ENCODE data around the gene FAAP20. TPM values are rescaled to one million over a fixed set of nuclear protein-coding genes. Genes with fewer than 3 reads are reported as not detected.

Gene FAAP20
- total and polyA plus RNA-seq, 2 of the 8 experiments (the other 6 are each of a cell fraction or from before 2014, with no cell fraction given) = 58.4 to 99.8 TPM

DNA sequence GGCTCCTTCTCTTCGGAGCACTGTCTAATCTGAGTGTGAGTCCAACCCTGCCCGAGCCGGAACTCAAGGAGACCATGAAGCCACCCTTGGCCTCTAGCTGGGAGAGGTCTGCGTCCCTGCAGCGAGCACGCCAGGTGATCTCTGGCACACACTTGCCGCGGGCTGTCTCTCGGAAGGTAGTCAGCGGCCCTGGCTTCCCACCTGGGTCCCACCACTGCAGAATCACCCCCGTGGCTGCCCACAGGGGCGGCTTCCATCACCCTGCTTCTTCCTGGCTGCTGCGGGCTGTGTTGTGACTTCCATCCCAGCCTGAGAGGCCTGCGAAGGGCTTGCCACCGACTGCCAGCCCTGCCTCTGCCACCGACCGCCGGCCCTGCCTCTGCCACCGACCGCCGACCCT is 17.0 kb downstream of the FAAP20 start (continued):
- TF ChIP-seq, protein P1, sequence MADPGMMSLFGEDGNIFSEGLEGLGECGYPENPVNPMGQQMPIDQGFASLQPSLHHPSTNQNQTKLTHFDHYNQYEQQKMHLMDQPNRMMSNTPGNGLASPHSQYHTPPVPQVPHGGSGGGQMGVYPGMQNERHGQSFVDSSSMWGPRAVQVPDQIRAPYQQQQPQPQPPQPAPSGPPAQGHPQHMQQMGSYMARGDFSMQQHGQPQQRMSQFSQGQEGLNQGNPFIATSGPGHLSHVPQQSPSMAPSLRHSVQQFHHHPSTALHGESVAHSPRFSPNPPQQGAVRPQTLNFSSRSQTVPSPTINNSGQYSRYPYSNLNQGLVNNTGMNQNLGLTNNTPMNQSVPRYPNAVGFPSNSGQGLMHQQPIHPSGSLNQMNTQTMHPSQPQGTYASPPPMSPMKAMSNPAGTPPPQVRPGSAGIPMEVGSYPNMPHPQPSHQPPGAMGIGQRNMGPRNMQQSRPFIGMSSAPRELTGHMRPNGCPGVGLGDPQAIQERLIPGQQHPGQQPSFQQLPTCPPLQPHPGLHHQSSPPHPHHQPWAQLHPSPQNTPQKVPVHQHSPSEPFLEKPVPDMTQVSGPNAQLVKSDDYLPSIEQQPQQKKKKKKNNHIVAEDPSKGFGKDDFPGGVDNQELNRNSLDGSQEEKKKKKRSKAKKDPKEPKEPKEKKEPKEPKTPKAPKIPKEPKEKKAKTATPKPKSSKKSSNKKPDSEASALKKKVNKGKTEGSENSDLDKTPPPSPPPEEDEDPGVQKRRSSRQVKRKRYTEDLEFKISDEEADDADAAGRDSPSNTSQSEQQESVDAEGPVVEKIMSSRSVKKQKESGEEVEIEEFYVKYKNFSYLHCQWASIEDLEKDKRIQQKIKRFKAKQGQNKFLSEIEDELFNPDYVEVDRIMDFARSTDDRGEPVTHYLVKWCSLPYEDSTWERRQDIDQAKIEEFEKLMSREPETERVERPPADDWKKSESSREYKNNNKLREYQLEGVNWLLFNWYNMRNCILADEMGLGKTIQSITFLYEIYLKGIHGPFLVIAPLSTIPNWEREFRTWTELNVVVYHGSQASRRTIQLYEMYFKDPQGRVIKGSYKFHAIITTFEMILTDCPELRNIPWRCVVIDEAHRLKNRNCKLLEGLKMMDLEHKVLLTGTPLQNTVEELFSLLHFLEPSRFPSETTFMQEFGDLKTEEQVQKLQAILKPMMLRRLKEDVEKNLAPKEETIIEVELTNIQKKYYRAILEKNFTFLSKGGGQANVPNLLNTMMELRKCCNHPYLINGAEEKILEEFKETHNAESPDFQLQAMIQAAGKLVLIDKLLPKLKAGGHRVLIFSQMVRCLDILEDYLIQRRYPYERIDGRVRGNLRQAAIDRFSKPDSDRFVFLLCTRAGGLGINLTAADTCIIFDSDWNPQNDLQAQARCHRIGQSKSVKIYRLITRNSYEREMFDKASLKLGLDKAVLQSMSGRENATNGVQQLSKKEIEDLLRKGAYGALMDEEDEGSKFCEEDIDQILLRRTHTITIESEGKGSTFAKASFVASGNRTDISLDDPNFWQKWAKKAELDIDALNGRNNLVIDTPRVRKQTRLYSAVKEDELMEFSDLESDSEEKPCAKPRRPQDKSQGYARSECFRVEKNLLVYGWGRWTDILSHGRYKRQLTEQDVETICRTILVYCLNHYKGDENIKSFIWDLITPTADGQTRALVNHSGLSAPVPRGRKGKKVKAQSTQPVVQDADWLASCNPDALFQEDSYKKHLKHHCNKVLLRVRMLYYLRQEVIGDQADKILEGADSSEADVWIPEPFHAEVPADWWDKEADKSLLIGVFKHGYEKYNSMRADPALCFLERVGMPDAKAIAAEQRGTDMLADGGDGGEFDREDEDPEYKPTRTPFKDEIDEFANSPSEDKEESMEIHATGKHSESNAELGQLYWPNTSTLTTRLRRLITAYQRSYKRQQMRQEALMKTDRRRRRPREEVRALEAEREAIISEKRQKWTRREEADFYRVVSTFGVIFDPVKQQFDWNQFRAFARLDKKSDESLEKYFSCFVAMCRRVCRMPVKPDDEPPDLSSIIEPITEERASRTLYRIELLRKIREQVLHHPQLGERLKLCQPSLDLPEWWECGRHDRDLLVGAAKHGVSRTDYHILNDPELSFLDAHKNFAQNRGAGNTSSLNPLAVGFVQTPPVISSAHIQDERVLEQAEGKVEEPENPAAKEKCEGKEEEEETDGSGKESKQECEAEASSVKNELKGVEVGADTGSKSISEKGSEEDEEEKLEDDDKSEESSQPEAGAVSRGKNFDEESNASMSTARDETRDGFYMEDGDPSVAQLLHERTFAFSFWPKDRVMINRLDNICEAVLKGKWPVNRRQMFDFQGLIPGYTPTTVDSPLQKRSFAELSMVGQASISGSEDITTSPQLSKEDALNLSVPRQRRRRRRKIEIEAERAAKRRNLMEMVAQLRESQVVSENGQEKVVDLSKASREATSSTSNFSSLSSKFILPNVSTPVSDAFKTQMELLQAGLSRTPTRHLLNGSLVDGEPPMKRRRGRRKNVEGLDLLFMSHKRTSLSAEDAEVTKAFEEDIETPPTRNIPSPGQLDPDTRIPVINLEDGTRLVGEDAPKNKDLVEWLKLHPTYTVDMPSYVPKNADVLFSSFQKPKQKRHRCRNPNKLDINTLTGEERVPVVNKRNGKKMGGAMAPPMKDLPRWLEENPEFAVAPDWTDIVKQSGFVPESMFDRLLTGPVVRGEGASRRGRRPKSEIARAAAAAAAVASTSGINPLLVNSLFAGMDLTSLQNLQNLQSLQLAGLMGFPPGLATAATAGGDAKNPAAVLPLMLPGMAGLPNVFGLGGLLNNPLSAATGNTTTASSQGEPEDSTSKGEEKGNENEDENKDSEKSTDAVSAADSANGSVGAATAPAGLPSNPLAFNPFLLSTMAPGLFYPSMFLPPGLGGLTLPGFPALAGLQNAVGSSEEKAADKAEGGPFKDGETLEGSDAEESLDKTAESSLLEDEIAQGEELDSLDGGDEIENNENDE (IDR thresholded peaks at IDR 0.05; ENCODE audit: insufficient replicate concordance, low read length) = no peak
- TF ChIP-seq RBBP5 (IDR thresholded peaks at IDR 0.05; ENCODE audit: borderline replicate concordance, low read depth, low read length) (no peak), SP2 (IDR thresholded peaks at IDR 0.05; ENCODE audit: low read length) (no peak), TAF7 (optimal IDR thresholded peaks at IDR 0.05; ENCODE audit: borderline replicate concordance, low read depth, low read length) (no peak), SRF (IDR thresholded peaks at IDR 0.05; ENCODE audit: low read depth, low read length) (no peak), RXRA (IDR thresholded peaks at IDR 0.05; ENCODE audit: insufficient read depth, low read depth, low read length) (no peak), EGR1 (IDR thresholded peaks at IDR 0.05; ENCODE audit: borderline replicate concordance, low read depth, low read length) (no peak)

All from H1 (cell line).